A673 (cell line): ENCODE data around the gene ATAT1.

ENCODE experiments used
- CTCF ChIP-seq: fragments of 300-800, 200-600 bp; sonication (generic); conservative IDR thresholded peaks from 2 replicates; pipeline ENCODE4 v1.5.1; 2017; ENCODE audit warnings: low read depth, mild to moderate bottlenecking, antibody characterized with exemption, low read length, moderate library complexity, mixed read lengths
- EZH2 ChIP-seq: fragments of 200-600 bp; sonication (generic); IDR thresholded peaks from 2 replicates; pipeline ENCODE4 v1.6.1; 2017; ENCODE audit warnings: borderline replicate concordance, low read depth, mild to moderate bottlenecking, mixed read lengths, antibody characterized with exemption, low read length; ENCODE audit not compliant: poor library complexity, severe bottlenecking

GRCh38 chr6:30676660-30677285 is 50.1 kb downstream of the ATAT1 start:
- TF ChIP-seq CTCF (no peak), EZH2 (no peak)
